NCI-H1048 (cell line): ENCODE measurements around the gene GSN.

Experiments used
- DNase-seq: peaks from one replicate; lab custom pipeline; 2025; lab: John Stamatoyannopoulos, UW

GSN gene

GRCh38 chr9:121303456-121304451 is 35.8 kb downstream of the GSN start:
- DNase-seq, result no peak

GRCh38 chr9:121304707-121305106 is 36.7 kb downstream of the GSN start:
- no peak for DNase-seq

- DNase-seq, result no peak
These were observed 37.5 kb downstream of the GSN start for GRCh38 chr9:121305269-121305994.

DNA sequence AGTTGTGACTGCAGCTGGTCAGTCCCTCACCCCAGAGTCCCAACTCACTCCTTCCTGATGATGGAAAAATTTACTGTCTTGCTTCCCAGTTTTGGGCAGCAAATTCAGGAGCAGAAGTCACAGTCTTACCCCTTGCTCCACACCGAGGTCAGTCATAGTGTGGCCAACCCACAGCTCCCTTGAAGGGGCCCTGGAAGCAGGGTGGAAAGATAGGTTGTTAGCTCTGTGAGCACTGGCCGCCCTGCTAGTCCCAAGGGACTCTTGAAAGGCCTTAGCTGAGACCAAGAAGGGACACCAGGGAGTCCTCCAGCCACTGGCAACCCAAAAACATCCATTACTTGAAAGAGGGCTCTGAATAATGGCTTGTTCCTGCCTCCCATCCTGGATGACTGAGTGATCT is 40.0 kb downstream of the GSN start:
- DNase-seq, result no peak

DNA sequence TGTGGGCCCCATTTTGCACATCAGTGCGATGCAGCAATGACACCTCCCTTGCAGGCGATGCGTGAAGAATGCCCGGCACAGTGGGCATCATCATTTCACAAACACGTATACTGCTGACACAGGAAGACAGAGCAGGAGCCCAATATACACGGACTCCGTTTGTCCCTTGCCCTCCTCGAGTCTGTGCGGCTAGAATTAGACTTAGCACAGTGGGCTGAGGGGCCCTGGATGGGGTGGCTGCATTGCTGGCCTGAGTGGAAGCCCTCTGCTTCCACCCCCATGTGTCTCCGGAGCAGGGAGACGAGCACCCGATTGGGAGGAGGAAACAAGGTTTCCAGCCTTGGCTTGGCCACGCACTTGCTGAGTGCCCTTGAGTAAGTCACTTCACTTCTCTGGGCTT is 40.8 kb downstream of the GSN start:
- DNase-seq, result no peak

GRCh38 chr9:121309171-121309570 is 41.2 kb downstream of the GSN start:
- DNase-seq, result no peak

DNA sequence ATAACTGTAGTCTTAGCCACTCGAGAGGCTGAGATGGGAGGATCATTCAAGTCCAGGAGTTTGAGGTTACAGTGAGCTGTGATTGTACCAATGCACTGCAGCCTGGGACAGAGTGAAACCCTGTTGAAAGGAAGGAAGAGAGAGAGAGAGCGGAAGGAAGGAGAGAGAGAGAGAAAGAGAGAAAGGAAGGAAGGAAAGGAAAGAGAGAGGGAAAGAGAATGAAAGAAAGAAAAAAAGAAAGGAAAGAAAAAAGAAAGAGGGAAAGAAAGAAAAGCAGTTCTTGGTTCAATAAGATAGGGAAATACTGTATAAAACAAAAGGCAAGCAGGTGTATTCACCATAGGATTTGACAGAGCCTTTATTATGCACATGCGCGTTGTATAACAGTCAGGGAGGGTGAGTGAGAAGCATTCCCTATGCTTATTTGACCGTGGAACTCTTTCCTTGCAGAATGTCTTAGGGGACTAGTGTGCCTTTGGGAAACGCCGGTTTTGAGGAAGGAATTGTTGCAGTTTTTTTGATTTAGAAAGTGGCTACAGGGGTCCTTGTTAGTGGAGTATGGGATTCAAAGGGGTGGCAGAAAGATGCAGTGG is 42.0 kb downstream of the GSN start:
- DNase-seq, result no peak

GRCh38 chr9:121310571-121310970 is 42.6 kb downstream of the GSN start:
- no peak for DNase-seq

- no peak for DNase-seq
These were observed 44.2 kb downstream of the GSN start for GRCh38 chr9:121312169-121312568.

DNA sequence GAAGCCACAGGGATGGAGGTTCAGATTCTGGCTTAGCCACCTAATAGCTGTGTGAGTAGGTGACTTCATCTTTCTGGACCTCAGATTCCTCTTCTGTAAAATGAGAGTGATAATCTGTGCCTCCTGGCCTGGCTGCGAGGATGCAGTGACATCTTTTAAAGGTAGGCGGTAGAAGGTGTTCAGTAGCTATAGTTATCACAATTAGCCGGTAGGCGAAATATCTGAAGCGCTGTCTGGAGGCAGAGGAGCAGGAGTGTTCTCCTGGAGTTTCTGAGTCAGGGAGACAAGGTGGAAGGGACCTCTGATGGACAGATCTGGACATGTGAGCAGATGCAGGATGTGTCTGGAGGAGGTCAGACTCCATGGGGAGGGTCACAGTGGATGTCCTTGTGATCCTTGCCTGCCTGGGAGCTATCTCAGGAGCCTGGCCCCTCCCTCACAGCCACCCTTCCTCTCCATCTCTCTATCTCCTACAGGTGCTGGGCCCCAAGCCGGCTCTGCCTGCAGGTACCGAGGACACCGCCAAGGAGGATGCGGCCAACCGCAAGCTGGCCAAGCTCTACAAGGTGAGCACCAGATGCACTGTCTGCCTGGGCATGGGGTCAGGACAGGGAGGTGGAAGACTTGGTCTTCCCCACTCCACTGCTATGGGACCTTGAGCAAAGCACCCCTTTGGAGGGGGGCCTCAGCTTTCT is 45.6 kb downstream of the GSN start:
- no peak for DNase-seq

GRCh38 chr9:121316378-121316777 is 48.4 kb downstream of the GSN start:
- no peak for DNase-seq

DNA sequence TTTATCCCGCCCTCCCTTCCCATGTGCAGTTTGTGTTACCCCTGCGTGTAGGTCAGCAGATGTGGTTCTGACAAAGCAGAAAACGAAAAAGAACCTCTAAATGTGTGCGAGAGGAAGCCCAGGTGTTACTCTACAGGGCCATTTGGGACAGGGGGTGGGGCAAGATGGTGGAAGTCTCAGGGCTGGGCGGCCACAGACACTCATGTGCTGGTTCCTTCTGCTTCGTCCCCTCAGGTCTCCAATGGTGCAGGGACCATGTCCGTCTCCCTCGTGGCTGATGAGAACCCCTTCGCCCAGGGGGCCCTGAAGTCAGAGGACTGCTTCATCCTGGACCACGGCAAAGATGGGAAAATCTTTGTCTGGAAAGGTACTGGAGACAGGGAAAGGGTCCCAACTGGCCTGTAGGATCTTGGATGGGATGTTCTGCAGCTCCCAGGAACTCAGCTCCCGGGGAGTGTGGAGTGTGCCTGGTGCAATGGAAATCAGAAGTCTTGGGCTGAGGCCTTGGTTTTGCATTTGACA is 49.0 kb downstream of the GSN start:
- no peak for DNase-seq

GRCh38 chr9:121317737-121318630 is 50.0 kb downstream of the GSN start:
- no peak for DNase-seq

GRCh38 chr9:121318631-121319382 is 50.8 kb downstream of the GSN start:
- DNase-seq, result no peak

- no peak for DNase-seq
These were observed 51.4 kb downstream of the GSN start for GRCh38 chr9:121319383-121319780.

GRCh38 chr9:121321016-121321503 is 53.1 kb downstream of the GSN start:
- no peak for DNase-seq

- DNase-seq, result no peak
These were observed 54.2 kb downstream of the GSN start for GRCh38 chr9:121322037-121322736.

DNA sequence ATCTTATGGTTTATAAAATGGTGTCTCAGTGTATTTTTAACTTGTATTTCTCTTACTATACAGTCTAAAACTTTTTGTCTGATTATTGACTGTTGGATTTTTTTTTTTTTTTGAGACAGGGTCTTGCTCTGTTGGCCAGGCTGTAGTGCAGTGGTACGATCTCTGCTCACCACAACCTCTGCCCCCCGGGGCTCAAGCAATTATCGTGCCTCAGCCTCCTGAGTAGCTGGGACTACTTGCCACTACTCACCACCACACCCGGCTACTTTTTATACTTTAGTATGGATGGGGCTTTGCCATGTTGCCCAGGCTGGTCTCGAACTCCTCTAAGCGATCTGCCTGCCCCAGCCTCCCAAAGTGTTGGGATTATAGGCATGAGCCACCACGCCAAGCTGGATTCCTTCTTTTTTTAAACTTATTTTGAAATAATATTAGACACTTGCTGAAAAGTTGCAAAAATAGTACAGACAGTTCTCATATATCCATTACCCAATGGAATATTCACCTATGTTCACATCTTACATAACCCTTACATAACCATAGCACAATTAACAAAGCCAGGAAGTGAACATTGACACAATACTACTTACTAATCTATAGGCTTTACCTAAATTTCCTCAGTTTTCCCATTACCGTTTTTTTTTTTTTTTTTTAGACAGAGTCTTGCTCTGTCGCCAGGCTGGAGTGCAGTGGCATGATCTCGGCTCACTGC is 54.9 kb downstream of the GSN start:
- DNase-seq, result no peak
